Endothelial cell of umbilical vein (primary cell): ENCODE measurements around the gene SRPK2.

ENCODE experiments used
- CTCF ChIP-seq, 2 donors: IDR thresholded peaks; 1 replicate in 1 of 2; 2 replicates in 1 of 2; pipeline ENCODE4 v1.5.1; 2011; ENCODE audit warnings: low read length in 2 of 2, mild to moderate bottlenecking in 2 of 2, moderate library complexity in 2 of 2, control low read depth in 1 of 2, inconsistent platforms in 1 of 2, low read depth in 1 of 2; ENCODE audit not compliant: insufficient read depth in 1 of 2; ENCODE audit errors: extremely low read depth in 1 of 2
- EZH2 ChIP-seq: IDR thresholded peaks from 2 replicates; pipeline ENCODE4 v1.6.1; 2012; ENCODE audit warnings: borderline replicate concordance, low read depth, mild to moderate bottlenecking, moderate library complexity, low read length, inconsistent platforms; ENCODE audit not compliant: severe bottlenecking
- FOS ChIP-seq: IDR thresholded peaks from 2 replicates; pipeline ENCODE4 v1.6.1; 2011; ENCODE audit warnings: mild to moderate bottlenecking, low read length, moderate library complexity, borderline replicate concordance; ENCODE audit not compliant: insufficient read depth
- MAX ChIP-seq: IDR thresholded peaks from 2 replicates; pipeline ENCODE4 v1.6.1; 2011; ENCODE audit not compliant: insufficient read depth, insufficient read length
- MYC ChIP-seq: IDR thresholded peaks from one replicate; pipeline ENCODE4 v1.6.1; 2011; ENCODE audit warnings: mild to moderate bottlenecking, low read depth, low read length
- POLR2A ChIP-seq: IDR thresholded peaks from 2 replicates; pipeline ENCODE4 v1.6.1; 2012; ENCODE audit warnings: low read depth, mild to moderate bottlenecking, control low read depth, low read length
- POLR2AphosphoS5 ChIP-seq: IDR thresholded peaks from 2 replicates; pipeline ENCODE4 v1.6.1; 2012; ENCODE audit warnings: low read depth, mild to moderate bottlenecking, control low read depth, low read length, moderate library complexity; ENCODE audit not compliant: insufficient read depth

GRCh38 chr7:105209870-105210269, 178.9 kb downstream of the SRPK2 start:
- no peak for TF ChIP-seq POLR2AphosphoS5
- no peak for TF ChIP-seq CTCF (IDR thresholded peaks at IDR 0.05; ENCODE audit: extremely low read depth in 1 of 2, insufficient read depth in 1 of 2, low read depth in 1 of 2, low read length in 2 of 2)
- no peak for TF ChIP-seq MAX
- no peak for TF ChIP-seq FOS
- no peak for TF ChIP-seq POLR2A
- TF ChIP-seq EZH2: no peak
- TF ChIP-seq MYC: no peak
